DND-41 (cell line): ENCODE results near the gene CBR1.

Experiments
- ATAC-seq: fragments of 200-7000 bp; cut with Tn5 transposase; 3 replicates; pipeline ENCODE4 v1.9.1; 2021; ENCODE audit warnings: low read depth; ENCODE audit not compliant: insufficient read depth
- DNase-seq: peaks from one replicate; pipeline ENCODE4 v3.0.0-alpha.2; 2020
- H2AFZ ChIP-seq: 2 replicates; pipeline ENCODE4 v1.6.0; 2012; ENCODE audit warnings: low read depth, low read length
- H3K27ac ChIP-seq: 2 replicates; pipeline ENCODE4 v1.5.1; 2012; ENCODE audit warnings: low read length, inconsistent platforms
- H3K27me3 ChIP-seq: fragments of 200-600 bp; sonication (generic); 2 replicates; pipeline ENCODE4 v1.6.0; 2012; ENCODE audit warnings: low read length, mild to moderate bottlenecking, inconsistent platforms; ENCODE audit not compliant: insufficient read depth, poor library complexity
- H3K36me3 ChIP-seq: 2 replicates; pipeline ENCODE4 v1.5.1; 2012; ENCODE audit warnings: low read length, inconsistent platforms; ENCODE audit not compliant: insufficient read depth
- H3K4me1 ChIP-seq: 2 replicates; pipeline ENCODE4 v1.5.1; 2012; ENCODE audit warnings: mild to moderate bottlenecking, low read length; ENCODE audit not compliant: insufficient read depth
- H3K4me2 ChIP-seq: 2 replicates; pipeline ENCODE4 v1.6.0; 2012; ENCODE audit warnings: mild to moderate bottlenecking, moderate library complexity, low read length, inconsistent platforms; ENCODE audit not compliant: insufficient read depth
- H3K4me3 ChIP-seq, 2 experiments: fragments of 200-600 bp in 1 of 2; shearing (Covaris generic) in 1 of 2; 2 replicates each; pipeline ENCODE4 v1.5.1; 2012 to 2016; ENCODE audit warnings: inconsistent platforms in 2 of 2, low read length in 2 of 2, mild to moderate bottlenecking in 2 of 2, low read depth in 1 of 2, moderate library complexity in 1 of 2
- H3K79me2 ChIP-seq: 2 replicates; pipeline ENCODE4 v1.6.0; 2012; ENCODE audit warnings: low read length, inconsistent platforms; ENCODE audit not compliant: insufficient read depth
- H3K9ac ChIP-seq: 2 replicates; pipeline ENCODE4 v1.6.0; 2012; ENCODE audit warnings: low read depth, mild to moderate bottlenecking, inconsistent platforms, low read length, moderate library complexity
- H3K9me3 ChIP-seq: 2 replicates; pipeline ENCODE4 v1.5.1; 2012; ENCODE audit warnings: low read length, moderate library complexity, mild to moderate bottlenecking, inconsistent platforms; ENCODE audit not compliant: insufficient read depth, severe bottlenecking
- H4K20me1 ChIP-seq: 2 replicates; pipeline ENCODE4 v1.6.0; 2012; ENCODE audit warnings: low read length; ENCODE audit not compliant: insufficient read depth
- CTCF ChIP-seq: IDR thresholded peaks from 2 replicates; pipeline ENCODE4 v1.5.1; 2012; ENCODE audit warnings: borderline replicate concordance, low read length, moderate library complexity, mild to moderate bottlenecking; ENCODE audit not compliant: poor library complexity, severe bottlenecking; ENCODE audit errors: extremely low read depth
- EZH2 ChIP-seq: IDR thresholded peaks from 3 replicates; pipeline ENCODE4 v1.6.1; 2012; ENCODE audit warnings: borderline replicate concordance, low read depth, mild to moderate bottlenecking, moderate library complexity, low read length, inconsistent platforms; ENCODE audit not compliant: severe bottlenecking

The CBR1 gene

GRCh38 chr21:36064085-36064460 lies 5.8 kb upstream of the CBR1 start:
- Histone ChIP-seq H3K4me2 (no peak overlapping the region), H3K9me3 (peaks cover 3% of the 10 kb centered on the region), H3K27me3 (no peaks in the 10 kb centered on the region), H3K4me3 (no peak overlapping the region), H3K27ac (no peak overlapping the region), H3K79me2 (peaks cover 8% of the 10 kb centered on the region), H3K4me1 (peaks cover 17% of the 10 kb centered on the region), H4K20me1 (no peaks in the 10 kb centered on the region), H2AFZ (0 out of 2 replicates have a peak overlapping the region, but pooled peaks have one; percentile 6), H3K36me3 (no peaks in the 10 kb centered on the region), H3K9ac (no peak overlapping the region)
- no peak for TF ChIP-seq EZH2
- TF ChIP-seq CTCF: no peak
- DNase-seq (no peak), ATAC-seq (no peak)

- ATAC-seq (peak; percentile 73), DNase-seq (peak; percentile 29)
- H3K36me3 ChIP-seq: no peaks in the 10 kb centered on the region
- H2AFZ ChIP-seq: 0 out of 2 replicates have a peak overlapping the region, but pooled peaks have one; percentile 52
- no peak overlapping the region for H3K9ac ChIP-seq
- H3K4me3 ChIP-seq: no peak overlapping the region
- H3K4me1 ChIP-seq: peaks cover 12% of the 10 kb centered on the region
- peaks cover 6% of the 10 kb centered on the region for H3K9me3 ChIP-seq
- H4K20me1 ChIP-seq: no peaks in the 10 kb centered on the region
- no peaks in the 10 kb centered on the region for H3K79me2 ChIP-seq
- TF ChIP-seq CTCF: no peak
- no peak for TF ChIP-seq EZH2
- H3K4me2 ChIP-seq: no peak overlapping the region
- no peaks in the 10 kb centered on the region for H3K27me3 ChIP-seq
- no peak overlapping the region for H3K27ac ChIP-seq
Observed at GRCh38 chr21:36065497-36066036, 4.3 kb upstream of the CBR1 start.

GRCh38 chr21:36068748-36069398 lies 951 bp upstream of the CBR1 start:
- H3K4me2 ChIP-seq: no peak overlapping the region
- no peaks in the 10 kb centered on the region for H3K27me3 ChIP-seq
- H3K79me2 ChIP-seq: no peaks in the 10 kb centered on the region
- no peaks in the 10 kb centered on the region for H3K36me3 ChIP-seq
- DNase-seq (no peak), ATAC-seq (no peak)
- peaks cover 6% of the 10 kb centered on the region for H3K9me3 ChIP-seq
- no peak overlapping the region for H2AFZ ChIP-seq
- no peak for TF ChIP-seq CTCF
- no peak for TF ChIP-seq EZH2
- H3K4me1 ChIP-seq: peaks cover 6% of the 10 kb centered on the region; the same call in 1 of the 2 replicates
- no peak overlapping the region for H3K4me3 ChIP-seq
- H4K20me1 ChIP-seq: no peaks in the 10 kb centered on the region
- H3K9ac ChIP-seq: no peak overlapping the region
- H3K27ac ChIP-seq: no peak overlapping the region
